ENCODE measurements around the gene HTR3E. TPM values are rescaled to one million over a fixed set of nuclear protein-coding genes. Genes with fewer than 3 reads are reported as not detected.

Gene HTR3E
- total and polyA plus RNA-seq, 2 of the 13 experiments (the other 11 are each of a cell fraction or from before 2014, with no cell fraction given): not detected

- no peak for TF ChIP-seq ZFYVE20 (CRISPR knock-in tag; IDR thresholded peaks at IDR 0.05; ENCODE audit: borderline replicate concordance, low read depth)
- peak; percentile 80; the same call in 1 of the 3 replicates for TF ChIP-seq MXI1 (IDR thresholded peaks at IDR 0.05; ENCODE audit: borderline replicate concordance, low read depth, low read length)
- no peak; the same call in 1 of the 2 replicates for TF ChIP-seq SMAD1 (CRISPR knock-in tag; IDR thresholded peaks at IDR 0.05; ENCODE audit: borderline replicate concordance, low read depth)
- peak; percentile 54; the same call in 1 of the 2 replicates for TF ChIP-seq NAIF1 (CRISPR knock-in tag; IDR thresholded peaks at IDR 0.05; ENCODE audit: borderline replicate concordance)
- TF ChIP-seq ZFP36L1 (CRISPR knock-in tag; IDR thresholded peaks at IDR 0.05): peak; percentile 39; the same call in 1 of the 2 replicates
- TF ChIP-seq AKAP8 (CRISPR knock-in tag; IDR thresholded peaks at IDR 0.05): 0 out of 2 replicates have a peak, but pooled peaks have one; percentile 26
- TF ChIP-seq ZNF572 (CRISPR knock-in tag; IDR thresholded peaks at IDR 0.05): 0 out of 2 replicates have a peak, but pooled peaks have one; percentile 47
- no peak for TF ChIP-seq NFE2L2 (IDR thresholded peaks at IDR 0.05; ENCODE audit: low read length)
- peak; percentile 85; the same call in 1 of the 2 replicates for TF ChIP-seq ZMAT3 (CRISPR knock-in tag; conservative IDR thresholded peaks at IDR 0.05)
- TF ChIP-seq MLLT10 (CRISPR knock-in tag; IDR thresholded peaks at IDR 0.05): no peak
- TF ChIP-seq NCOA5 (CRISPR knock-in tag; IDR thresholded peaks at IDR 0.05): no peak
- TF ChIP-seq DZIP1 (CRISPR knock-in tag; IDR thresholded peaks at IDR 0.05): no peak
- no peak for TF ChIP-seq ZNF512 (CRISPR knock-in tag; IDR thresholded peaks at IDR 0.05)
- no peak; the same call in 1 of the 2 replicates for TF ChIP-seq PHF8 (CRISPR knock-in tag; IDR thresholded peaks at IDR 0.05)
- peak; percentile 91 for TF ChIP-seq HDAC1 (CRISPR knock-in tag; IDR thresholded peaks at IDR 0.05)
- no peak for TF ChIP-seq PRMT3 (CRISPR knock-in tag; IDR thresholded peaks at IDR 0.05; ENCODE audit: borderline replicate concordance, low read depth)
- peak; percentile 82; the same call in 1 of the 2 replicates for TF ChIP-seq SNAPC5 (CRISPR knock-in tag; IDR thresholded peaks at IDR 0.05; ENCODE audit: borderline replicate concordance)
- TF ChIP-seq ZNF563 (CRISPR knock-in tag; IDR thresholded peaks at IDR 0.05): peak; percentile 72; the same call in 1 of the 2 replicates
- TF ChIP-seq FOXC1 (CRISPR knock-in tag; IDR thresholded peaks at IDR 0.05; ENCODE audit: borderline replicate concordance): peak; percentile 59; the same call in 1 of the 2 replicates
- no peak for TF ChIP-seq FUBP1 (CRISPR knock-in tag; IDR thresholded peaks at IDR 0.05; ENCODE audit: borderline replicate concordance)
- TF ChIP-seq NONO (IDR thresholded peaks at IDR 0.05): no peak
- peak; percentile 22; the same call in 1 of the 2 replicates for TF ChIP-seq NONO (CRISPR knock-in tag; conservative IDR thresholded peaks at IDR 0.05)
- TF ChIP-seq GTF2F1 (IDR thresholded peaks at IDR 0.05; ENCODE audit: low read length): no peak
These were observed 37.2 kb downstream of the HTR3E start (continued) for GRCh38 chr3:184133840-184134745.

All from HepG2 (cell line).